ENCODE data around the gene CSNK1D.

CSNK1D gene

DNA sequence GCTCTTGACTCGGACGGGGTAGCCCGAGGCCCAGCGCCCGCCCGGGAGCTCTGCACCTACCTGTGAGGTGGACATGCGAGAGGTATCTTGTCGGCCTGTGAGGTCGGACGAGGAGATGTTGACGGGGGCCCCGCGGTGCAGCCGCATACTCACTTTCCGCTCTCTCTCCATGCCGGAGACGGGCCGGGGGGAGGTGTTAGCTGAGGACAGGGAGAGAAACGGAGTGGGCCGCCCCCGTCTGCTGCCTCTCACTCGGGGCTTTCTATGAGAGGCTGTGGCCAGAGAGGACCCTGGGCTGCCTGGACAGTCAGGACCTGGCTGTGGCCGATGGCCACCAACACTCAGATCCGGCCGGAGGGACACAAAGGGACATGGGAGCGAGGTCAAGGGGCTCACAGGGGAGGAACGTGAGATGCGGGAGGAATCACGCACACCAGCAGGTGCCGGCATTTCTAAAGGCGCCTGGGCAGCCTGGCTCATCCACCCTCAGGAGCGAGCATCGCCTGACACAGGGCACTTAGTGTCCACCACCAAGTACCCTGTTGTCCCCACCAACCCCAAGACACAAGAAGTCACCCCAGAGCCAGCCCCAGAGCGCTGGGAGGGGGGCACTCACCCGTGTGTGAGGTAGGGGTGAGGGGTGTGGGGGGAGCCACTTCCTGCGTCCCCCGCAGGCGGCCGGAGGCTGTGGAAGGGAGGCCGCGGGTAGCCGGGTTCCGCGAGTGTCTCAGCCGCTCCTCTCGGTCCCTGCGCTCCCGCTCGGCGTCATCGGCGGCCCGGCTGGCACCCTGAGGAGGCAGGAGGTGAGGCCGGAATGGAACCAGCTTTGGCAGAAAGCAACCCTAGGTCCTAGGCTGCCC is 24.5 kb downstream of the CSNK1D start:
- no peak for DNase-seq

DNA sequence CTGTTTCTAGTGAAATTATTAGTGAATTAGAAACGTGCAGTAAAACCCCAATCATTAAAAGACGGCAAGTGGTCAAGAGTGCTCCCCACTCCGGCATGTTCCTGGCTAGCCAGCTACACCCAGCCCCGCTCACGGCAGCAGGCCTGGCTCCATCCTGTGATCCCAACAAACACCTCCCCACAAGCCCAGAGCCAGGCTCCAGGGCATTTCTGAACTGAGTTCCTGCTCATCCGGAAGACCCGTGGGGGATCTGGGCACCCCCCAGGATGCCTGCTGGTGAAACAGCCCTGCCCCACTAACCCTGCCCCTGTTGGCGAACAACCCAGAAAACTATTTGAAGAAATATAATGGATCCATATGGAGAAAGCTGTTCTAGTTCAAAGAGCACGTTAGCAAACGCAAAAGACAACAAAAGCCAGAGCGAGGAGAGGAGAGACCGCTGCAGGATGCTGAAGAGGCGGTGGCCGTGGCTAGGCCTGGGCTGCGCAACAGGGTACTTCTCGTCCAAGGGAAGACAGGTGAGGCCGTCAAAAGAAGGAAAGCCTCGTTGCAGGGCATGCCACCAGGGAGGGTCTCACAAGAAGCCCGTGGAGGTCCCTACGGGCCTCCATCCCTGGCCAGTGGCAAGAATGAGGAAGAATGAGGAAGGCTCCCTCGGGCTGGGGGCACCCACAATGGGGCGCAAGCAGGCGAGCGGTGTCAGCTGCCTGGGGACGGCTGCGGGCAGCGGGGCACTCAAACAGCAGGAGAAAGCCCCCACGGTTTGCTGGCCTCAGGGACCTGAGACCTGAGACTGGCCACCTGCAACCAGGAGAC is 25.4 kb downstream of the CSNK1D start:
- no peak for DNase-seq

DNA sequence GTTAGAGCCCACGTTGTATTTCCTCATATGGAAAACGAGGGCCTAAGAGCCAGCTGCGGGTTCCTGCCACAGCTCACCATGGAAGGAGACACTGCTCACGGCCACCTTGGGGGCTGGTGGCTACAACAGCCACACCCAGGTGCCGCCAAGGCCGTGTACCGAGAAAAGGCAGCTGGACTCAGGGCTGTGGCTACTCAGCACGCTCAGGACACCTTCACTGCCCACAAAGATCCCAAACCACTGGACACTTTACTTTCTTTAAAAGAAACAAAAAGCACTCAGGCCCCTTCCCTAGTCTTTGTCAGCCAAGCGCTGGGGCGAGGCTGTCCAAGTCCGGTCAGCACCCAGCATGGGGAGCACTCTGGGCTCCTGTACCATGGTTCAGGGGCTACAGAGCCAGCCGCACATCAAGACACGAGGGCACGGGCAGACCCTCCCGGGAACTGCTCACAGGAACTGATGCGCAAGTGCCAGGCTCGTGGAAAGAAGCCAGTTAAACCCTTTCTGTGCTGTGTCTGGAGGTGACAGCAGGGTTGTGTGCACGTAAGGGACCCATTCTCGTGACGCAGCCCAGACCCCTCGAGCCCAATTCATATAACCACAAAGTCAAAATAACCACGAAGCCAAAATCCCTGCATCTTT is 26.2 kb downstream of the CSNK1D start:
- no peak for DNase-seq

DNA sequence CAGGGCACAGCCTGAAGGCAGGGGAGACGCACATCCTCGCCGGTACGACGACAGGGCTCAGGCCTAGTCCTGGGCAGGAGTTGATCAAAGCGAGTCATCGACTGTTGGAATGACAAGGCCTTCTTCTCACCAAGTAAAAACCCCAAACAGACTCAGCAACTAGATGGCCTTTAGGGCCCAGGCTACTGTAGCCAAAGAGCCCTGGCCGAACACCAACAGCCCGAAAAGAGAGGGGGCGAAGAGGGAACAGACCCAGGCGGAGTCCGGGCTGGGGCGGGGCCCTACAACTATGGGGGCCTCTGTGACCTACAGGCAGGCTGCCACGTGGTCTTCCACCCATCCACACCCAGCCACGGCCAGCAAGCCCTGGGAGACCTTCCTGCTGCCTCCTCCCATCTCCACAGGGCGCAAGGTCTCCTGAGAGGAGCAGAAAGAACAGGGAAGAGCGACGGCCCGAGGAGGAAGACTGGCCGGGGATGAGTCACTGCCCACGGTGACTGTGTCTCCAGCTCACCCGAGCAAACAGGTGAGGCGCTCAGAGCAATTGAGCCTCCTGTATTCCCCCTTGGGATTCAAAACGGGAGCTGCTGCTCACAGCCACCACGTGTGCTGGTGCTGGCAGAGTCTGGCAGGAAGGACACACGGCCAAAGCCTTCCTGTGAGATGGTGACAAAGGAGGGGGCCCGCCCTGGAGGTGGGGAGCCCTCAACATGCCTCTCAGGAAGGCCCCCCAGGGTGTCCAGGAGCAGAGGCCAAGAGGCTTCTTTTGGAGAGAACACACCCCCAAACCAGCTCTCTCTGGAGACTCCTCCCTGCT is 26.9 kb downstream of the CSNK1D start:
- DNase-seq, result no peak

DNA sequence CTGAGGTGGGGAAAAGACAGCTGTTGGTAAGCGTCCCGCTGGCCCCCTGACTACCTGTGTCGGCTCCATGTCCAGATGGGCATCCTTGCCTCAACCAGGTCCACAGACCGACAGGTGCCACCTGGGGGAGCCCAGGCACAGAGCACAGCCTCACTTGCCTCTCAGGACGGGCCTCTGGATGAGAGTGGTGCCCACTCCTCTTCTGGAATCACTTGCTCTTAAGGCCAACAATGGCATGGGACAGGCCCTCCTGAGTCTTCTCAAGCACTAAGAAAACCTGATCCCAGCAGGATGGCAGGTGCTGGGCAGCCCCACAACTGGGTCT is 27.5 kb downstream of the CSNK1D start:
- no peak for DNase-seq

DNA sequence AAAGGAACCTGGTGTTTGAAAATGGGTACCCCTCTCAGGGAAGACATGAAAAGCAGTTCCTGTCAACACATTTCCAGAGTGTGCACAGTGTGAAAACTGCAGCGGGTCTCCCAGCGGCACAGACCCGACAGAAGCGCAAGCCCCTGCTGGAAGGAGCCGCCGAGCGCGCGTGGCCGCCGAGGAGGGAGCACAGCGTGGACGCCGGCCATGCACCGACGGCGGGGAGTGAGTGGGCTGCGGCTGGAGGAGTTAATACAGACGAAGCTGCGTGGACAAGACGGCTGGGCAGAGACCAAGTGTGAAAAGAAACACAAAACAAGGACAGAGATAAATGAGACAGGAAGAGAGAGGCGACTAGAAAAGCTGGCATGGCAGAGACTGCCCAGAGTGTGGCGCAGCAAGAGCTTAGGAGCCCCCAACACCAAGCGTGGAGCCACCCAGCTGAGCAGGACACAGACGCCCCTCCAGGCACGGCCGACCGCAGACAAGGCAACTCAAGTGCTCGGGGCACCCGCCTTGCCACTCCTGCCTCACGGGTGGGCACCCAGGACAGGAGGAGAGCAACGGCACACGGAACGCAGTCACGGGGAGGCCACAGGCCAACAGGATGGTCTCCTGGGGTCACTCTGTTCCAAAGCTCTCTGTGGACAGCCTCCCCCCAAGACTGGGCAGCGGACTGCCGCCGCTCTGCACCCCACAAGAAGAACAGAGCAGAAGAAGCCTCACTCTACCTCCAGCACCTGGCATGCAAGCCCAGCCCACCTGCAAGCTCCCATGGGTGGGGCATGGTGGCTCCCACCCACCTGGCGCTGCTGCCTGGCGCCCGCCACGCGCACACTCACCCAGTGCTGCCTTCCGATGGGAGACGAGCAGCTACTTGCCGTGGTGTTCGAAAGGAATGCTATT is 28.1 kb downstream of the CSNK1D start:
- no peak for DNase-seq

DNA sequence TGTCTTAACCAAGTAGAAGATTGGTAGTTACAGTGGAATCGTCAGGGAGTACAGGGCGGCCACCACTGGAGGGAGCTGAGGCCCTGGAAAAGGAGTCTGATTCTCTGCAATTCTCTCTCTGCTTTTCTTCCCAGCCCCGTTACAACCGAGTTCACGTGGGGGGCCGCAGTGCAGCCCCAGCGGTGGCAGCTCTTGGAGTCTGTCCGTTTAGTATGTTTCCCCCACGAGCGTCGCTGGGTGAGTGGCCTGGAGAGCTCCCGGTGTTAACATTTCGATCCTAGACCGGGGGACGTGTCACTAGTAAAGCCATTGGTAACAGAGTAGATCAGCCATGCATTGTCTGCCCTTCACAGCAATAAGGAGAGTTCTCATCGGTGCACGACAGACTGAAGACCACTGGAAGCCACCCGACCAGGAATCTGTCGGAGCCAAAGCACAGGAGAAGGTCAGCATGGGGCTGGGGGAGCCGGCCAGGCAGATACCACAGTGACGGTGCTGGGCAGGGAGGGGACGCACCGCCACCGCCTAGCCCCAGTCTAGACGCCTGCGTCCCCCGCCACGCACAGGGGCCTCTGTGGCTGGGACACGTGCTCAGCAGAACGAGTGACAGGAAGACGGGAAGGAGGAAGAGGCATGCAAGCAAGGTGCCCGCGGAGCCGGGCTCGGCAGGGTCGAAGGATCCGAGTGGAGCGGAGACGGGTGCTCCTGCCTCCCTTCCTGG is 28.9 kb downstream of the CSNK1D start:
- DNase-seq, result no peak

DNA sequence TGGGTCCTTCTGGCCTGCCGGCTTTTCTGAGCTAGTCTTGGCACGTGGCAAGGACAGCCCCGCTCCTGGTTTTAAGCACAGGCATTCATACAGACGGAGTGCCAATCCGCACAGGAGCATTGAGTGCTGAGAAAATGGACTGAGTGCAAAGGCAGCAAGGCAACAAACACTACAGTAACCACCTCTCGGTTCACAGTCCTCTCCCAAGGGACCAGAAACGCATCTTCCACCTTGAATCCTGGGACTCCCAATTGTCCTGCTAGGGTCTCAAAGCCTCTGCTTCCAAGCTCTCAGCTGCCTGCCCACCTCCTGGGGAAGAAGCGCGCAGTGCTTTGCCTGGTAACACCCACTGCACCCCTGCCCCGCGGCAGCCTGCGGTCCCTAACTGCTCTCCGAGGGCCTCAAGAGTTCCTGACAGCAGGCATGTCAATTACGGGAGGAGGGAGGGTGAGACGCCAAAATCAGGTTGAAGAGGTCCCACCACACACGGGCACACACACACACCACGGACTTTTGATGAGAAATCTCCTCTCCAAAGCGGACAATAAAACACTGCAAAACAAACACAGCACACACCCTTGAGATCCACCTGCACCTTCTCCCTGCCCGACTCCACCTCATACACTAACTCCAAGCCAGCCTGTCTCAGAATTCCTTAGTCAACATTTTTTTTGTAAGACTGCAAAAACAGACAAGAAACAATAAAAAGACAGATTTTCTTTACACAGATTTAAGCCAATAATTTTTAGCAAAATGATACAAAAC is 29.7 kb downstream of the CSNK1D start:
- no peak for DNase-seq

DNA sequence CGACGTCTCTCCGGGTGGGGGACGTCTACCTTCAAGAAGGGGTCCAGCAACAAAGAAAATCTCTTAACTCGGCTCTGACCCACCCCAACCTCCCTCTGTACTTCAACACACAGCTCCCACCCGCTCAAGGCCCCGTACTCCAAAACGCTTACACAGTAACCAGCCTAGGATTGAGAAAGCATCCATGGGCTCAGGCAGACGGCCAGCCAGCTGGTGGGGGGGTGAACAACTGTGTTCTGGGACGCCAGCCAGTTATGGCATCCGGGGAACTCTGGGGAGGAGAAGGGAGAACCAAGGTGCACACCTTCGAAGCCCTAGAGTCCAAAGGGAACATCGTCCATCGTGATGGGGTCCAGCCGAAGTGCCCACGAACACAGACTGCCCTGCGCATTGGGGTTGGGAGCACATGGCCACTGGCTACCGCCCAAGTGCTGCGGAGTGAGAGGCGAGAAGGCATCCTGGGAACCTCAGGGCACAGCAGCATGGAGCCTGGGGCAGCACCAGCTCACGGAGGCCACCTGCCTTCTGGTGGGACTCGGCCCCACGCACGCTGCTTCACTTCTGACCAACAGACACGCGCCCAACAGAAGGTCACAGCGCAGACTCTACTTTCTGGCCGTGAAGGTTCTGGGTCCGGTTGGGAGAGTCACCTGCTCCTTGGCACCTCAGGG is 30.4 kb downstream of the CSNK1D start:
- no peak for DNase-seq

DNA sequence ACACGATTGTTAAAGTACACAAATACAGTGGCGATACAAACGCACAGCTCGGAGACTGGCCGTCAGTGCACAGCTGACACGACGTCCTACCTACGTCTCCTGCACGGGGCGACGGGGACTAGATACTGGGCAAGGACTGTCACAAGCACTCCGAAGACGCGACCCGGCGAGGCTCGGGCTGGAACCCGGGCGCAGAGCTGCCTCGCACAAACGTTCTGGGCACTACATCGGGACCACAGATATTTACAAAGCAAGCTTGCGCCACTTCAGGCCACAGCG is 30.9 kb downstream of the CSNK1D start:
- no peak for DNase-seq

DNA sequence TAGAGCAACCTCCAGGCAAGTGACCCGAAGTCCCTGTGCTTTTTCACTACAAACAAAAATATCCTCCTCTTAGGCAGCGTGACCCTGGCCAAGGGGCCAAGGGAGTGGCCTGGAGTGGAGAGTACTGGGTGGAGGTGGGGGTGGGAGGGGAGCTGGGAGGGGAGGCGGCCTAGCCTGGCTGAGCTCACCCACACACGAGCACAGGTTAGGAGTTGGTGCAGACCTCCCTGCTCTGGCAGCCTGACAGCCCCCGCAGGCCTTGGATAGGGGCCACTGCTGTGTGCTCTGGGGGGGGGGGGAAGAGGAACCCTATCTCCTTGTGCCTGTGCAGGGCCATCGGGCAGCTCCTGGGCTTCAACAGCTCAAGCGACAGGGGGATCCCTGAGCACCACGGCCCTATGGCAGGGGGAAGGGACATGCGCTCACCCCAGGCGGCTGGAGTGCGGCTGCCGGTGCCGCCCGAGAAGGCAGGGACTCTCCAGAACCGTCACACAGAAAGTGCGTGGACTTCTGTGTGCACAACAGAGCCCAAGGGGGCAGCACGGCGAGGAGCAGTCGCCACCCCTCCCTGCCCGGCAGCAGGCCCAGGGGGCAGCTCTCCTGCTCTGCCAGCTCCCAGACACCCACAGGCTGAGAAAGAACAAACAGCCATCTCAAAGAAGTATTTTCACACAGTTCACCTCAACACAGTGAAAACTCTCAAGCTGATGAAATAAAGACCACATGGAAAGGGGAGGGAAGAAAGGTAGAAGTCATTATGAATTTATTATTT is 31.4 kb downstream of the CSNK1D start:
- DNase-seq, result no peak

DNA sequence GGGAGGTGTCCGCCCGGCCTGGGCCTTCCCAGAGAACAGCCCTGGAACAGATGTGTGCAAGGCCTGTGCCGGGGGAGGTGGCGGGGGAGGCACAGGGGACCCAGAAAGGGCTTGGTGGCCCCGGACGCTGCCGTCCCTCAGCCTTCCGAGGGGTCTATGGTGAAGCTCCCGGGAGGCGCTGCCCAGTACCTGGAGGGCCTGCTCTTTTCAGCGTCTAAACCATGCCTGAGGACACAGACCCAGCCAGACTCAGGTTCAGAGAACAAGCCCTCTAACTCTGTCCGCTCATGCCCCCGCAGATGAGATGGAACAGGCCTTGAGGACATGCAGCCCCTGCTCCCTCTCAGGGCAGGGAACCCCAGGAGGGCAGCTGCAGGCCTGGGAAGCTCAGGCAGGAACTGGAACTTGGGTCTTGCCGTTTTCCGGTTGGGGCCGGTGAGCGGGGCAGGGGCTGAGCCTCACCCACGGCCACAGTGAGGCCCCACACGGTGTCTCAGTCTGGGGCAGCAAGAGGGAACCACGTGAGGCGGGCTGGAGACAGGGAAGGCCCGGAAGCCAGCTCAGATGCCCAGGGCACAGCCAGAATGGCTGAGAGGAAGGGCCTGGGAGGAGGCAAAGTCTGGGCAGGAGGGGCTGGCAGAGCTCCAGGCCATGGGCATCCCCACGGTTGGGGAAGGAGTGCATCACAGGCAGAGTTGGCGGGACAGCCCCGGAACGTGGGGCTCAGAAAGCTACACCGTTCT is 32.1 kb downstream of the CSNK1D start:
- DNase-seq, result no peak

DNA sequence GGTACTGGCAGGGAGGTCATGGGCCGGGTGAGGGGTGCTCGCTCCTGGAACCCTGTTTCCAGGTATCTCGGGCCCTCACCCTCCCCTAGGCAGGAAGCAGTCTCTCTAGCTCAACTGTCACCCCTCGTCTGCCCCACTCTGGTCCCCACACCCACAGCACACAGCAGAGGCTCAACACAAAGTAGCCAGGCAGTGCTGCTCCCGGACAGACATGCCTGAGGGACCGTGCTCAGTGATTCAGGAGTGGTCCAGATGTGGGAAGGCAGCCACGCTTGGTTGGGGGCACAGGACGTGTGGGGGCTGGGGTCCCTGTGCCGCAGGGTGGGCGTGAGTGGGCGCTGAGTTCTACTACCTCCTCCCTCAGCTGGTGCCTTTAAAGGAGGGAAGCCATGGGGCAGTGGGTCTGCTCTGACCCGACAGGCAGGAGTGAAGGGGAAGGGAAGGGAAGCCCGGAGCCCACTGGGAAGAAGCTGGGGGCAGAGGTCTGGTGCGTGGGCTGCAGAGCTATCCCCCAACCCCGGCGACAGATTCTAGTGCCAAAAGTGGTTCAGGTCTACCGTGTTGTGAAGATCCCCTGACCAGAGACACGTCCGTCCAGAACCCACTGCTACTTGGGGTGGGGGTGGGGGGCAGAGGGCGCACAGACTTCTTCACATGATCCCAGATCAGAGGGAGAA is 32.9 kb downstream of the CSNK1D start:
- no peak for DNase-seq

DNA sequence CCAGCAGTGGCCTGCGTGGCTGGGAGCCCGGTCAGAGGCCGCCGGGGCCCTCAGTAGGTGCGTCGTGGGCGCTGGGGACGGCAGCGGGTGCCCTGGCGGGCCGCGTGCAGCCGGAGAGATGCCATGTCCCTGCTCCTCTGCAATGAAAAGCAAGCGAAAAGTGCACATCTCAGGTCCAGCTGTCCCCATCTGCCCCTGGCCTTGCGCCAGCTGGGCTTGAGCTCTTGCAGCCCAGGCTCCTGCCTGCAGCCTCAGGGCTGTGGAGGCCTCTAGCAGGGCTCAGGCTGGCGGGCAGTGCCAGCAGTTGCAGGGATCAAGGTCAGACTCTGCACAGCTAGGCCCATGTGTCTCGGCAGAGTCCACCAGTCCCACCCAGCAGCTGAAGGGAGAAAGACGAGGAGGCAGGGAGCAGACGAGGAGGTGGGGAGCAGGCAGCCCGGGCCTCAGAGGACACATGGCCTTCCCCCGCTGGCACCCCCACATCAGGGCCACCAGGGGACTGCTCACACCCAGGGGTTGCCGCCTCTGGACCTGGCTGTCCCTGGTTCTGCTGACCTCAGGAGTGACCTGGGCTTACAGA is 33.5 kb downstream of the CSNK1D start:
- no peak for DNase-seq

DNA sequence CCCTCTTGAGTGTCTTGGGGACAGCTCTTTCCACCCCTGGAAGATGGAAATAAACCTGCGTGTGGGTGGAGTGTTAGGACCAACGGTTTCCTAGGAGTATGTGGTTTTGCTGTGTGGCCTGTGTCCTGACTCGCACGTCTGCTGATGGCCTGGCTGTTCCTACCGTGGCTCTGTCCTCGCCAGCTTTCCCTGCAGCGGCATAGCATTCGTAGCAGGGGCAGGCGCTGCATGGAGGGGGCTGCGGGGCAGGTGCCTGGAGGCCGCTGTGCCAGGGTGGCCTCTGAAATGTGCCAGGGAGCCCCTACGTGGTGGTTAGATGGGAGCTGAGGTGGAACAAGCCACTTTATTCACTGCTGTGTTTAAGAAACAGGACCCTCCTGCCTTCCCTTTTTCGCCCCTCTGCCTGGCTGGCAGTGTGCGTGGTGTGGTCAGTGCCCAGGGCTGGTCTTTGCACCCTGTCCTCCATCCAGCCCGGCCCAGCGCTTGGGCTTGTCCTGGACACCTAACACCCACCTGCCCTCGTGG is 34.0 kb downstream of the CSNK1D start:
- DNase-seq, result no peak

DNA sequence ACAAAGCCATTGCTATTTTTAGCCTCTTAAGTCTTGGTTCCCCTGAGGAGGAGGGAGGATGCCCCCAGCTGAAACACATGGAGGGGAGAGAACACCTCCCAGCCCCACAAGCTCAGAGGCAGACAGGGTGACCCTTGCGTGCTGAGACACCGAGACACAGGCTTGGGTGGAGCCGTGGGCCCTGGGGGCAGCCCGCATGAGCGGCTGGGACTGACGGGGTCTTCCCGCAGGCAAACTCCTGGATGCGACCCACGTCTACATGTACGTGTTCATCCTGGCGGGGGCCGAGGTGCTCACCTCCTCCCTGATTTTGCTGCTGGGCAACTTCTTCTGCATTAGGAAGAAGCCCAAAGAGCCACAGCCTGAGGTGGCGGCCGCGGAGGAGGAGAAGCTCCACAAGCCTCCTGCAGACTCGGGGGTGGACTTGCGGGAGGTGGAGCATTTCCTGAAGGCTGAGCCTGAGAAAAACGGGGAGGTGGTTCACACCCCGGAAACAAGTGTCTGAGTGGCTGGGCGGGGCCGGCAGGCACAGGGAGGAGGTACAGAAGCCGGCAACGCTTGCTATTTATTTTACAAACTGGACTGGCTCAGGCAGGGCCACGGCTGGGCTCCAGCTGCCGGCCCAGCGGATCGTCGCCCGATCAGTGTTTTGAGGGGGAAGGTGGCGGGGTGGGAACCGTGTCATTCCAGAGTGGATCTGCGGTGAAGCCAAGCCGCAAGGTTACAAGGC is 34.9 kb downstream of the CSNK1D start:
- DNase-seq, result no peak
